GM12801 (cell line): ENCODE data around the gene IRAK2.

Experiments
- CTCF ChIP-seq: IDR thresholded peaks from one replicate; pipeline ENCODE4 v1.5.1; 2011; ENCODE audit warnings: control low read depth; ENCODE audit not compliant: insufficient read length; ENCODE audit errors: extremely low read depth

IRAK2 gene

DNA sequence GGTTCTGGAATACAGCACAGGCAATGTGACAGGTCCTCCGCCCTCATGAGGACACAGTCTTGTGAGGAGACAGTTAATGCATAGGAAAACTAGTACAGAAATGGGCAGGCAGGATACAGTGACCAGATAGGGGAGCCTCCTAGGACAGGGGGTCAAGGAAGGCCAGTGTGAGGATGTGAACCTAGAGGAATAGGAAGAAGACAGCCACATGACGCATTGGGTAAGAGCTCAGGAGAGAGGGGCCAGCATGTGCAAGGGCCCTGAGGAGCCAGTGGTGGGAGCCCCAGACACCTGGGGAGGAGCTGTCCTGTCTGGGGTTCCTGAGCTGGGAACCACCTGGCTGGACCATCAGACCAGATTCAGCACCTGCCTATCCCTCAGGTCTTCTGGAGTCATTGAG is 15.6 kb downstream of the IRAK2 start:
- TF ChIP-seq CTCF: no peak

- no peak for TF ChIP-seq CTCF
These were observed 16.1 kb downstream of the IRAK2 start for GRCh38 chr3:10180738-10181295.

GRCh38 chr3:10182950-10183349 is 18.2 kb downstream of the IRAK2 start:
- no peak for TF ChIP-seq CTCF

DNA sequence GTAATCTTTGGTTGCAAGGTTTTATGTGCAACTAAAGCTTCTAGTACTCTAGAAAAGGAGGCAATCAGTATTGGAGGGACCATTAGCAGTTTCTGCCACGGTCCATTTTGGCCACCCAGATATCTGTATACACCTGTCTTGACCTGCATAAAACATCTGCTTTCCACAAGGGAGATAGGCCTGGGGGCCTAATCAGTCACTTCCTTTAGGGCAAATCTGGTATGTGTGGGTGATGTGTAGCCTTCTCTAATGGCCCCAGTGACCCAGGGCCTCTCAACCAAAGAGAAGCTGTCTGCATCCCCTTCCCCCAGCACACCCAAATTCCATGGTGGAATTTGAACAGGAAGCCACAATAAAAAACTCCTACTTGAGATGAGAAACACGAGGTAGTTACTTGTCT is 19.5 kb downstream of the IRAK2 start:
- TF ChIP-seq CTCF: no peak

- no peak for TF ChIP-seq CTCF
These were observed 21.4 kb downstream of the IRAK2 start for GRCh38 chr3:10185804-10186762.

DNA sequence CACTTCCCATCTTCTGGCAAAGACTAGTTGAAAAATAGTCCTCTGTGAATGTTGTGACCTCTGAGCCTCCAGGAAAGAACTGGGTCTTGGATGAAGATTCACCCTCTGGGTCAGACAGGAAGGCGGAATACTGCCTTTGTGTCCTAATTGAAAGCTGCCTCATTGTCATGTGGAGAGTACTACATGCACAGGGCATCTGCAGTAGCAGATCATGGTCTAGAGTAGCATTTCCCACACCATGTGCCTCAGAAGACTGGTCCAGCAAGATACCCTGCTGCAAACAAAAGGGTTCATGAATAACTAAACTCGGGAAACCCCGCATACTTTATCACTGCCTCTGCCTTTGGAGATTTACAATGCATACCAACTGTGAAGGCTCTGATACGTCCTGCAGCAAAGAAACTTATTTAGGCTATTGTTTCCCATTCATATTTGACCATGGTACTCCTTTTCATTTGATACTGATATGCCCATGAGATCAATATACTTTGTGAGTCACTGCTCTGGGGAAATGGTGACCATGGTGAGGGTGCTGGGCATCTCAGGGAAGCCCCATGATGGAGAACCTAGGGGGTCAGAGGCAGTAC is 22.7 kb downstream of the IRAK2 start:
- no peak for TF ChIP-seq CTCF

DNA sequence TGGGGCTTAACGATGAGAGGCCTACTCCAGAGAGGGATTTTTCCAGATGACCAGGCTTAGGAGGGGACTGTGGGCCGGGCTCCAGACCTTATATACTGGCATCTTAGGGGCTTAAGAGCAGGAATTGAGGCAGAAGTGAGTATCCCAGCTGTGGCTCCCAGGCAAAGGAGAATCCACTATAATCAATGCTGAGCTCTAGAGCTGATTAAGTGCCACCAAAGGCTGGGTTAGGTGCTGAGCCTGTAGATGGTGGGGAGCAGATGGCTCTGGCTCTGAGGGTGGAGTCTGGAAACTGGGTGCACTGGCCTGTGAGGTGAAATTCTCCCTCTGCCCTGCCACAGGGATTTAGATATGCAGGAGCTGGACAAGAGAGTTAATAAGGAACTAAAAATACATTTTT is 23.2 kb downstream of the IRAK2 start:
- TF ChIP-seq CTCF: no peak
